Measurements from ENCODE around the gene LARGE1.

LARGE1 gene

GRCh38 chr22:33588860-33589259 lies 331.4 kb downstream of the LARGE1 start:
- no peak for DNase-seq (ENCODE audit: low spot score in 2 of 2)
- H3K9me3 ChIP-seq, result no peaks in the 10 kb centered on the region
- in situ Hi-C loops (cut with MboI; ENCODE audit: low sequenced_read_pairs), result no loop called here
- no peaks in the 10 kb centered on the region for H3K4me1 ChIP-seq
- H3K4me3 ChIP-seq, result no peak overlapping the region
- H3K27me3 ChIP-seq (ENCODE audit: low read depth), result no peaks in the 10 kb centered on the region
- H3K36me3 ChIP-seq (replicated peaks), result no peaks in the 10 kb centered on the region

DNA sequence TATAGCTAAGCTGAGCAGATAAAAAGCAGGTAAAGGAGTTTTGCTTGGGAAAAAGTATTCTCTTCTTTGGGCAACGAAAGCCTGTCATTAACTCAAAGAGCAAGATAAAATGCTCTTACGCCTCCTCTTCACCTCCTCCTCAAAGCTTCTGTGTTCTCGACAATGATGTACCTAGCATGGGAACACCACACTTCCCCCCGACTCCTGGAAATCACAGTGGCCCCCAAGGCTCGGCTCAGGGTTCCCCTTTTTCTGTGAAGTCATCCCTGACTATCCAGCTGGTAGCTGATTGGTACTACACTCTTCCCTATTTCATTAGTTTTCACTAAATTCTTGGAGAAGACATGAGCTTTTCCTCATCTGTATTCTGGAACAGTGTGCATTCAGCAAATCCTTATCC lies 336.1 kb downstream of the LARGE1 start:
- no peaks in the 10 kb centered on the region for H3K9me3 ChIP-seq
- H3K4me1 ChIP-seq, result no peaks in the 10 kb centered on the region
- H3K27me3 ChIP-seq (ENCODE audit: low read depth), result no peaks in the 10 kb centered on the region
- in situ Hi-C loops (cut with MboI; ENCODE audit: low sequenced_read_pairs), result no loop called here
- DNase-seq (ENCODE audit: low spot score in 2 of 2), result no peak
- no peaks in the 10 kb centered on the region for H3K36me3 ChIP-seq (replicated peaks)
- no peak overlapping the region for H3K4me3 ChIP-seq

- DNase-seq (ENCODE audit: low spot score in 2 of 2), result no peak
- no peaks in the 10 kb centered on the region for H3K36me3 ChIP-seq (replicated peaks)
- no peaks in the 10 kb centered on the region for H3K27me3 ChIP-seq (ENCODE audit: low read depth)
- in situ Hi-C loops (cut with MboI; ENCODE audit: low sequenced_read_pairs), result no loop called here
- H3K4me3 ChIP-seq, result no peak overlapping the region
- H3K9me3 ChIP-seq, result no peaks in the 10 kb centered on the region
- H3K4me1 ChIP-seq, result no peaks in the 10 kb centered on the region; the same call in 1 of the 2 replicates
These were observed 337.4 kb downstream of the LARGE1 start for GRCh38 chr22:33582822-33583400.

- in situ Hi-C loops (cut with MboI; ENCODE audit: low sequenced_read_pairs), result no loop called here
- Histone ChIP-seq H3K4me3 (no peak overlapping the region), H3K9me3 (no peaks in the 10 kb centered on the region), H3K36me3 (replicated peaks) (no peaks in the 10 kb centered on the region), H3K4me1 (no peaks in the 10 kb centered on the region; the same call in 1 of the 2 replicates), H3K27me3 (ENCODE audit: low read depth) (no peaks in the 10 kb centered on the region)
- no peak for DNase-seq (ENCODE audit: low spot score in 2 of 2)
These were observed 340.0 kb downstream of the LARGE1 start for GRCh38 chr22:33580310-33580709.

GRCh38 chr22:33579448-33580093 lies 340.7 kb downstream of the LARGE1 start:
- in situ Hi-C loops (cut with MboI; ENCODE audit: low sequenced_read_pairs), result loop anchor here (5.0 kb wide), 1 partner anchor 277 kb away; no protein-coding TSS in a partner anchor
- DNase-seq (ENCODE audit: low spot score in 2 of 2), result peak; percentile 15 to 84
- Histone ChIP-seq H3K9me3 (no peaks in the 10 kb centered on the region), H3K4me1 (no peaks in the 10 kb centered on the region; the same call in 1 of the 2 replicates), H3K4me3 (no peak overlapping the region), H3K36me3 (replicated peaks) (no peaks in the 10 kb centered on the region), H3K27me3 (ENCODE audit: low read depth) (no peaks in the 10 kb centered on the region)

- H3K27me3 ChIP-seq (ENCODE audit: low read depth), result no peaks in the 10 kb centered on the region
- no peaks in the 10 kb centered on the region; the same call in 1 of the 2 replicates for H3K4me1 ChIP-seq
- H3K4me3 ChIP-seq, result no peak overlapping the region
- DNase-seq (ENCODE audit: low spot score in 2 of 2), result no peak
- H3K36me3 ChIP-seq (replicated peaks), result no peaks in the 10 kb centered on the region
- in situ Hi-C loops (cut with MboI; ENCODE audit: low sequenced_read_pairs), result loop anchor here (5.0 kb wide), 1 partner anchor 276 kb away; no protein-coding TSS in a partner anchor
- H3K9me3 ChIP-seq, result no peaks in the 10 kb centered on the region
These were observed 341.5 kb downstream of the LARGE1 start for GRCh38 chr22:33578752-33579151.

GRCh38 chr22:33577862-33578411 lies 342.3 kb downstream of the LARGE1 start:
- Histone ChIP-seq H3K36me3 (replicated peaks) (no peaks in the 10 kb centered on the region), H3K27me3 (ENCODE audit: low read depth) (no peaks in the 10 kb centered on the region), H3K9me3 (no peaks in the 10 kb centered on the region), H3K4me3 (no peak overlapping the region), H3K4me1 (no peaks in the 10 kb centered on the region; the same call in 1 of the 2 replicates)
- in situ Hi-C loops (cut with MboI; ENCODE audit: low sequenced_read_pairs), result loop anchor here (5.0 kb wide), 1 partner anchor 276 kb away; no protein-coding TSS in a partner anchor
- DNase-seq (ENCODE audit: low spot score in 2 of 2), result no peak

GRCh38 chr22:33576205-33576604 lies 344.1 kb downstream of the LARGE1 start:
- in situ Hi-C loops (cut with MboI; ENCODE audit: low sequenced_read_pairs), result loop anchor here (5.0 kb wide), 1 partner anchor 274 kb away; no protein-coding TSS in a partner anchor
- Histone ChIP-seq H3K4me1 (no peaks in the 10 kb centered on the region; the same call in 1 of the 2 replicates), H3K27me3 (ENCODE audit: low read depth) (no peaks in the 10 kb centered on the region), H3K36me3 (replicated peaks) (no peaks in the 10 kb centered on the region), H3K9me3 (no peaks in the 10 kb centered on the region), H3K4me3 (no peak overlapping the region)
- DNase-seq (ENCODE audit: low spot score in 2 of 2), result no peak

DNA sequence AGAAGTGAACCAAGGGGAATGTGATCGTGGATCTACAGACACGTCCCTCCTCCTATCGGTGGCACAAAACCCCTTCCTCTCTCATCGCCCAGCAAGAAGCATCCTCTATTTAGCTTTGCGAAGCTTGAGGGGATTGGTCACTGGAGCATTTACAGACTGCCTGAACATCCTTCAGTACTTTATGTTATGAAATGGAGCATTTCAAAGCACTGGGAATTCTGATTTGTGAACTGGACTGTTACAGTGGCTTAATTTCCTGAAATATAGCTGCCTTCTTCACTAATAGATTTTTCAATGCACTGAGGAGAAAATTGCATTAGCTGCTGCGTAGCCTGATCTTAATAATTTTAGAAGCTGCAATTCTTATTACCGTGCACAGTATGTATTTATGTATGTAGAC lies 344.5 kb downstream of the LARGE1 start:
- Histone ChIP-seq H3K36me3 (replicated peaks) (no peaks in the 10 kb centered on the region), H3K4me1 (no peaks in the 10 kb centered on the region; the same call in 1 of the 2 replicates), H3K4me3 (no peak overlapping the region), H3K27me3 (ENCODE audit: low read depth) (no peaks in the 10 kb centered on the region), H3K9me3 (no peaks in the 10 kb centered on the region)
- in situ Hi-C loops (cut with MboI; ENCODE audit: low sequenced_read_pairs), result loop anchor here (5.0 kb wide), 1 partner anchor 273 kb away; no protein-coding TSS in a partner anchor
- no peak for DNase-seq (ENCODE audit: low spot score in 2 of 2)

DNA sequence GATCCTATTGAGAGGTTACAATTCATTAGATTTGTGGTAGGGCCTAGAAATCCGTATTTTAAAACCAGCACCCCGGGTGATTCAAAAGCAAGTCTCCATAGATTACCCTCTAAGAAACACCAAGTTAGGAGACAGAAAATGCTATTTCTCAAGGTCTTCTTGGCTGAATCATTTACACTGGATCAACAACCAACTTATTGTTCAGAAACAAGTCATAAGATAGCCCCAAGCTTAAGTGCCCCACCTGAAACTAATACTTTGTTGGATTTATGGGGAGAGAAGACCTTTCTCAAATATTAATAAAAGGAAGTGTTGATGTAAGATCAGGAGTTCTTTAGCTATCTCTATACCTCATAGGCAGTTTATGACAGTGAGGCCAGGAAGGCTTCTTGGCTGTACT lies 345.2 kb downstream of the LARGE1 start:
- in situ Hi-C loops (cut with MboI; ENCODE audit: low sequenced_read_pairs), result loop anchor here (5.0 kb wide), 1 partner anchor 273 kb away; no protein-coding TSS in a partner anchor
- Histone ChIP-seq H3K4me3 (no peak overlapping the region), H3K27me3 (ENCODE audit: low read depth) (no peaks in the 10 kb centered on the region), H3K36me3 (replicated peaks) (no peaks in the 10 kb centered on the region), H3K4me1 (no peaks in the 10 kb centered on the region; the same call in 1 of the 2 replicates), H3K9me3 (no peaks in the 10 kb centered on the region)
- DNase-seq (ENCODE audit: low spot score in 2 of 2), result no peak

- Histone ChIP-seq H3K4me3 (no peak overlapping the region), H3K4me1 (no peaks in the 10 kb centered on the region; the same call in 1 of the 2 replicates), H3K27me3 (ENCODE audit: low read depth) (no peaks in the 10 kb centered on the region), H3K9me3 (no peaks in the 10 kb centered on the region), H3K36me3 (replicated peaks) (no peaks in the 10 kb centered on the region)
- no peak for DNase-seq (ENCODE audit: low spot score in 2 of 2)
- in situ Hi-C loops (cut with MboI; ENCODE audit: low sequenced_read_pairs), result no loop called here
These were observed 346.8 kb downstream of the LARGE1 start for GRCh38 chr22:33573479-33573878.

- no peak overlapping the region for H3K4me3 ChIP-seq
- H3K36me3 ChIP-seq (replicated peaks), result no peaks in the 10 kb centered on the region
- in situ Hi-C loops (cut with MboI; ENCODE audit: low sequenced_read_pairs), result no loop called here
- peak in 1 of 2 experiments; percentile 21 for DNase-seq (ENCODE audit: low spot score in 2 of 2)
- no peaks in the 10 kb centered on the region for H3K4me1 ChIP-seq
- H3K27me3 ChIP-seq (ENCODE audit: low read depth), result no peaks in the 10 kb centered on the region
- no peaks in the 10 kb centered on the region for H3K9me3 ChIP-seq
These were observed 348.2 kb downstream of the LARGE1 start for GRCh38 chr22:33572086-33572485.

DNA sequence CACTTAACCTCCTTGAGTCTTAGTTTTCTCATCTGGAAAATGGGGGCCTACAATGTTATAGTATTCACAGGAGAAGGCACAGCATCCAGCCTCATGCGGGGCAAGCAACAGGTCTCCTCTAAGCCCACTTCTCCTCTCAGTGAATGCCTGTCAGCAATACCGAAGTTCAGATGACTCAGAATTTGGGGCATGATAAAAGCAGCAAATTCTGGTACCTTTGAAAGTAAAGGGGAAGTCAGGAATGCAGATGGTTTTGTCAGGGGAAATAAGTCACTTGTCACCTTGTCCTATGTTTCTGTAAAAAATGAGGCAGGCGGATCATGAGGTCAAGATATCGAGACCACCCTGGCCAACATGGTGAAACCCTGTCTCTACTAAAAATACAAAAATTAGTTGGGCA lies 350.2 kb downstream of the LARGE1 start:
- no peak for DNase-seq (ENCODE audit: low spot score in 2 of 2)
- H3K27me3 ChIP-seq (ENCODE audit: low read depth), result no peaks in the 10 kb centered on the region
- H3K4me3 ChIP-seq, result no peak overlapping the region
- in situ Hi-C loops (cut with MboI; ENCODE audit: low sequenced_read_pairs), result no loop called here
- no peaks in the 10 kb centered on the region for H3K9me3 ChIP-seq
- no peaks in the 10 kb centered on the region for H3K4me1 ChIP-seq
- H3K36me3 ChIP-seq (replicated peaks), result no peaks in the 10 kb centered on the region

DNA sequence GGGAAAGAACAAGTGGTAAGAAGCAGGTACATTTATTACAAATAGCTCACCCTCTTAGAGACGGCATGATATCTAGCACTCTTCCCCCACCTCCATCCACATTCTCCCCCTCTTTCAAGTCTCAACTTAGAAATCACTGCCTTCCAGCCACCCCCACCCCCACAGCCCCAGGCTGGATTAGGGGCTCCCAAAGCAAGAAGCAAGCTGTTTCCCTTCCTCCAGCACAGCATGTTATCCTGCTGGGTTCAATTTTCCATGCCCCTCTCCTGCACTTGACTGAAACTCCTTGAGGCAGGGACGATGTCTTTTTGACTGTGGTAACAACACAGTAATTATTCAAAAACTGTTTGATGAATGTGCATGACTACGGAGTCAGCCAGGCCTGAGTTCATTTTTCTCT lies 350.7 kb downstream of the LARGE1 start:
- H3K36me3 ChIP-seq (replicated peaks), result no peaks in the 10 kb centered on the region
- H3K4me3 ChIP-seq, result no peak overlapping the region
- in situ Hi-C loops (cut with MboI; ENCODE audit: low sequenced_read_pairs), result no loop called here
- DNase-seq (ENCODE audit: low spot score in 2 of 2), result no peak
- H3K4me1 ChIP-seq, result no peaks in the 10 kb centered on the region
- H3K9me3 ChIP-seq, result no peaks in the 10 kb centered on the region
- H3K27me3 ChIP-seq (ENCODE audit: low read depth), result no peaks in the 10 kb centered on the region
